Stimulated activated CD4-positive, alpha-beta T cell treated with anti-CD3 and anti-CD28 coated beads, Interleukin-12 subunit alpha, Interleukin-12 subunit beta, amount 100 ng/mL, for 24 hours (primary cell): ENCODE results near the gene THBS2.
"Not testable (repeated sequence)": the region's sequence is repeated elsewhere in the genome, so short reads cannot be mapped to it uniquely, and the experiment has no call there.

Experiments used
- DNase-seq, 2 experiments: peaks; one replicate each; pipeline ENCODE4 v3.0.0-alpha.2; 2020; ENCODE audit warnings: low read depth in 2 of 2

Gene THBS2

DNA sequence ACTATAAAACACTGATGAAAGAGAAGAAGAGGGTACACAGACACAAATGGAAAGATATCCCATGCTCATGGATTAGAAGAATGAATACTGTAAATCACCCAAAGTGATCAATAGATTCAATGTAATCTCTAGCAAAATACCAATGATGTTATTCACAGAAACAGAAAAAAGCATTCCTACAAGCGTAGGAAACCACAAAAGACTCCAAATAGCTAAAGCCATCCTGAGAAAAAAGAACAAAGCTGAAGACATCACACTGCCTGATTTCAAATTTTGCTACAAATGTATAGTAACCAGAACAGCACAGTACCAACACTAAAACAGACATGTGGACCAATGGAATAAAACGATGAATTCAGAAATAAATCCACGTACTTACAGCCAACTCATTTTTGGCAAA lies 43.0 kb downstream of the THBS2 start:
- no peak for DNase-seq

DNA sequence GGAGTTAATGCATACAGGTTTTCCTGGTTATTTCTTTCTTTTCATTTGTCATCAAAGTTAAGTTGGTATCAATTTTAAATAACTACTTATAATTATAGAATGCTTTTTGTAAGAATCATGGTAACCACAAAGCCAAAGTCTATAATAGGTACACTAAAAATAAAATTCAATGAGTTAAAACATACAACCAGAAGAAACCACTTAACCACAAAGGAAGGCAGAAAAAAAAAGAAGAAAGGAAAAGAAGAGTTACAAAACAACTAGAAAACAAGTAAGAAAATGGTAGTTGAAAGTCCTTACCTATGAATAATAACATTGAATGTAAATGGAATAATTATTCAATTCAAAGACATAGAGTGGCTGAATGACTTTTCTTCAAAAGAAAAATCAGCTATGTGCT lies 45.6 kb downstream of the THBS2 start:
- no peak for DNase-seq

DNA sequence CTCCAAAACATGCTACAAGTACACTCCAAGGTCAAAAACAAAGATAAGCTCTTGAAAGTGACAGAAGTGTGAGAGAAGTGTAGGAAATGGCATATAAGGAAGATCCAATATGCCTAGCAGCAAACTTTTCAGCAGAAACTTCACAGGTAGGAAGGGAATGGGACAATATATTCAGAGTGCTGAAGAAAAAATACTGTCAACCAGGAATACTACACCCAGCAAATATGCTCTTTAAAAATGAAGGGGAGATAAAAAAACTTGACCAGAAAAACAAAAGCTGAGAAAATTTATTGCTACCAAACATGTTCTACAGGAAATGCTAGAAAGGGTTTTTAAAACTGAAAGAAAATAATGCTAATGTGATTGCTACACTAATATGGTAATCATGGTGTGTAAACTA lies 46.2 kb downstream of the THBS2 start:
- DNase-seq: no peak

GRCh38 chr6:169205176-169206160 lies 48.2 kb downstream of the THBS2 start:
- DNase-seq: no peak

- no peak for DNase-seq
Measured at GRCh38 chr6:169204167-169204566, 49.5 kb downstream of the THBS2 start.

- no peak for DNase-seq
Measured at GRCh38 chr6:169201985-169202384, 51.7 kb downstream of the THBS2 start.

DNA sequence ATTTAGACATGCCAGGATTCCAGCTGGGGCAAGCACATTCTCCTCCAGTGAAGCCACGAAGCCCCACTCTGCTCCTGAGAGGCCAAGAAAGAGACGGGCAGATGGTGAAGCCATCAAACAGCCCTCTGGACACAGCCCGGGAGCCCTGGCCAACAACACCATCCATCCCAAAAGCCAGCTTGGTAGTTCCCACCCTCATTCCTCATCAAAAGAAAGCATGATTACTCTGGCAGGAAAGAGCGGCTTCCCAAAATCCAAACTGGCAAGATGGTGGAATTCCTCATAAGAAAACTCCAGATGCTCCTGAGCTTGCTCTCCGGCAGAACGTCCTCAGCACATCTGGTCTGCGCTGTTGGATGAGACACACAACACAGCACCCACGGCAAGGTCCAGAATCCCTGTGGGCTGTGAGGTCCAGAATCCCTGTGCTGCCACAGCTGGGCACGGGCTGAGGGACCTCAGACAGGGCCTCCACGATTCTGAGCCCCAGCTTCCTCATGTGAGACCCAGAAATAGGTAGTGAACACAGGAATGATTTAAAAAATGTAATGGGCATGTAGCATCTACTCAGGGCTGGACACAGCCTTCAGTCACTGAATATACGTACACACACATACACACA lies 52.6 kb downstream of the THBS2 start:
- DNase-seq: no peak

DNA sequence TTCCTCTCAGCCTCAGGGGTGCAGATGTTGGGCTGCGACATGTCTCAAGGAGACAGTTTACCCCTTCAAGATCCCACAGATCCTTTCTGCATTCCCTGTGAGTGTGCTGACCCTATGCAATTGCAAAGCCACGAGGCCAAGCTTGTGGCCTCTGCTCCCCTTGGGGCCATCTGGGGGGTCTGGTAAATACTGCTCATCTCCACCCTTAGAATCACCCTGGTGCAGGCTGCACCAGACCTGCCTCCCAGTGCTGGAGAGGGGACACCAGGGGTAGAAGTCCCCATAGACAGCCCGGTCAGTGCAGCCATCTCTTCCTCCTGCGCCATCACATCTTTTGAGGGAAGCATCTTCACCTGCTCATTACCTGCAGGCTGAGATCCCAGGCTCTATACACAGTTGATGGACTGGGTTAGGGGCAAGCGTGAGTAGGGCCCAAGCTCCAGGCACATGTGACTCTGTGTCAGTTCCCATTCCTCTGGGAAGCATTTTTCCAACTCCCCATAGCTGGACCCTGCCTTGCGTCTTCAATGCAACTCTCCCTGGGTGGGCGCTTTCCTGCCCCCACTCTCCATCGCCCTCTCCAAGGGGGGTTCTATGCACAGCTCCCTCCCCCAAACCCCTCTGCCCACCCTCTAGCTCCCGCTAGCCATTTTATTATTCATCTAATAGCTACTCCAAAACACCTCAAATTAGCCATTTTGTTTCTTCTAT lies 53.9 kb downstream of the THBS2 start:
- DNase-seq: no peak

DNA sequence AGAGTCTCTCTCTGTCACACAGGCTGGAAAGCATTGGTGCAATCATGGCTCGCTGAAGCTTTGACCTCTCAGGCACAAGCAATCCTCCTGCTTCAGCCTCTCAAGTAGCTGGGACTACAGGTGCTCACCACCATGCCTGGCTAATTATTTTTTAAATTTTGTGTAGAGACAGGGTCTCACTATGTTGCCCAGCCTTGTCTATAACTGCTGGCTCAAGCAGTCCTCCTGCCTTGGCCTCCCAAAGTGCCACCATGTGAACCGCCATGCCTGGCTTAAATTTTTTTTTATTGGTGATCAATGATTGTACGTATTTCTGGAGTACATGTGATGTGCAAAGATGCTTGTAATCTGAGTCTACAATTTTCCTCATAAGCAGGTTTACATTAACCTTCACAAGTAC lies 54.8 kb downstream of the THBS2 start:
- DNase-seq: no peak

GRCh38 chr6:169197929-169198328 lies 55.7 kb downstream of the THBS2 start:
- DNase-seq: not testable (repeated sequence)

DNA sequence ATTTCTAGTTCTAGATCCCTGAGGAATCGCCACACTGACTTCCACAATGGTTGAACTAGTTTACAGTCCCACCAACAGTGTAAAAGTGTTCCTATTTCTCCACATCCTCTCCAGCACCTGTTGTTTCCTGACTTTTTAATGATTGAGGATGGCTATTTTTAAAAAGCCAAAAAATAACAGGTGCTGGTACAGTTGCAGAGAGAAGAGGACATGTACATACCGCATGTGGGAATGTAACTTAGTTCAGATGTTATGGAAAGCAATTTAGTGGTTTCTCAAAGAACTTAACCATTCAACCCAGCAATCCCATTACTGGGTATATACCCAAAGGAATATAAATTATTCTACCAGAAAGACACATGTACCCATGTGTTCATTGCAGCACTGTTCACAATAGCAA lies 57.4 kb downstream of the THBS2 start:
- DNase-seq: not testable (repeated sequence)

- DNase-seq: no peak
Measured at GRCh38 chr6:169194737-169195136, 58.9 kb downstream of the THBS2 start.

DNA sequence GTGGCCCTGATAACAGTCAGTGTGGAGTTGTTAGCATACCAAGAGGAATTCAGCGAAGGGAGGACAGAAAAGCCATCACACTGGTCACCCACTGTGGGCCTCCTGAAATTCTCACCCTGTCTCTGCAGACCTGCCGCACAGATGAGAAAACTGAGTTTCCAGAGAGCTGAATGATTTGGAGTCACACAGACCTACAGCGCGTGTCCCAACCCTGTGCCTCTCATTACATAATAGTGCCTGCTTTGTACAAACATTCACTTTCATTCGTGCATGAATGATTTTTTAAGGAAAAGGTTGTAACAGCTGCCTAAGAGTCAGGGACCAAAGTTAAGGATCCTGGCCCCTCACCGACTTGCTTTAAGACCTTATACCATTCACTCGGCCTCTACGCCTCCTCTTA lies 62.7 kb downstream of the THBS2 start:
- DNase-seq: no peak

DNA sequence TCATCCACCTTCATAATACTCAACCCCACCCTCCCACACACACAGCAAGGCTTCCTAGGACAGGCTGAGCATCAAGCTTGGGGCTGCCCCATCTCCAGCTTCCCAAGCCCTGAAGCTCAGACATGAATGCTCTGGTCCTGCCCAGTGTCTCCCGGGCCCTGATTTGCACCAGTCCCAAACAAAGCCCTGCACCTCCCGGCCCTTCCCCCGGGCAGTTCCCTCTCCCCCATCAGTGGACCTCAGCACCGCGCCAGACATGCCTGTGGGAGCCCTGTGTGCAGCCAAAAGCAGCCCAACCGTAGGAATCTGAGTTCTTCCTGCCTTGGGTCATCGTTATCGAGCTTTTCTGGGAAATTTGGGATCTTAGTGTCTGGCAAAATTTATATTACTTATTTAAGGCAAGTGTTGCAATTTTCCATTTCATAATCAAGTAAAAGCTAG lies 63.5 kb downstream of the THBS2 start:
- DNase-seq: no peak

- DNase-seq: no peak
Measured at GRCh38 chr6:169189686-169190085, 64.0 kb downstream of the THBS2 start.

GRCh38 chr6:169189182-169189581 lies 64.5 kb downstream of the THBS2 start:
- DNase-seq: no peak

- DNase-seq: no peak
Measured at GRCh38 chr6:169188475-169188874, 65.2 kb downstream of the THBS2 start.

DNA sequence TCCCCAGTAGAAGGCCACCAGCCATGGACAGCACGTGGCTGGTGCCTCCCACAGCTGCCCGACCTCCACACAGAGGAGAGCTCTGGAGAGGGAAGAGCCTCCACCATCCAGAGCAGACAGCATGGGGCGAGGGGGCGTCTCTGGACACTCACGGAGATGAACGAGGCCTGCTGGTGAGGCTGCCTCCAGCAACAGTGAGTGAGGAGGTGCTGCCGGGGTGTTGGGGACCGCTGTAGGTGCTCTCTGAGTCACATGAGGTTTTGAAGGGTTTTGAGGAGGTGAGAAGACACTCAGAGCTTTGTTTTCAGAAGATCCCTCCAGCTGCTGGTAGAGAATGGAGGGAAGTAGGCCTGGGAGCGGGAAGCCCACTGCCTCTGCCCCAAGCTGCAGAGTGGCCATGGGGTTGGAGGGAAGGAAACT lies 65.6 kb downstream of the THBS2 start:
- no peak for DNase-seq

DNA sequence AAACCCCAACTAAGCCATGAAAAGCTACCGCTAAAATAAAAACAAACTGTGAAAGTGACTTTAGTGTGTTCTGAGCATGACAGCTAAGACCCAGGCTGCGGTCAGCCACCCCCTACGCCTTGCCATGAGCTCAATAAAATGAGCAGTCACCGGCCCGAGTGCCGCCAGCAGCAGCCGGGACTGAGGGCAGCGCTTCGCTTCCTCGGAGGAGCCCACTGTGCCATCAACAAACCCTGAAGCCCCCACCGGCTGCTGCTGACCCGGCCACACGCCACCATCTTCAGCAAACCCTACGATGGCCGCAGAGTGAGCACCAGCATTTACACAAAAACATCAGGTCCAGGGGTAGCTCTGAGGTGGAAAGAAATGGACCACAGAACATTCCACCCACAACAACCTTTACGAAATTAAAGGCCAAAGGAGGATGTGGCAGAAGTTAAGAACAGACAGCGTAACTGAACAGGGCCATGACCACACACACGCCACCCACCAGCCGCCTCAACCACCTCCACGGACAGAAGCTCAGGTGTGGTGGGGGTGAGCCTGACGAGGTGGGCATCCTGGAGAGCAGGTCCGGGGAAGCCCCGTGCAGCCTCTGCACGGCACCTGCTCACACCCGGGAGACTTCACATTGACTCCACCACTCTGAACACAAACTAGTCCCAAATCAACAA lies 67.0 kb downstream of the THBS2 start:
- DNase-seq: no peak

DNA sequence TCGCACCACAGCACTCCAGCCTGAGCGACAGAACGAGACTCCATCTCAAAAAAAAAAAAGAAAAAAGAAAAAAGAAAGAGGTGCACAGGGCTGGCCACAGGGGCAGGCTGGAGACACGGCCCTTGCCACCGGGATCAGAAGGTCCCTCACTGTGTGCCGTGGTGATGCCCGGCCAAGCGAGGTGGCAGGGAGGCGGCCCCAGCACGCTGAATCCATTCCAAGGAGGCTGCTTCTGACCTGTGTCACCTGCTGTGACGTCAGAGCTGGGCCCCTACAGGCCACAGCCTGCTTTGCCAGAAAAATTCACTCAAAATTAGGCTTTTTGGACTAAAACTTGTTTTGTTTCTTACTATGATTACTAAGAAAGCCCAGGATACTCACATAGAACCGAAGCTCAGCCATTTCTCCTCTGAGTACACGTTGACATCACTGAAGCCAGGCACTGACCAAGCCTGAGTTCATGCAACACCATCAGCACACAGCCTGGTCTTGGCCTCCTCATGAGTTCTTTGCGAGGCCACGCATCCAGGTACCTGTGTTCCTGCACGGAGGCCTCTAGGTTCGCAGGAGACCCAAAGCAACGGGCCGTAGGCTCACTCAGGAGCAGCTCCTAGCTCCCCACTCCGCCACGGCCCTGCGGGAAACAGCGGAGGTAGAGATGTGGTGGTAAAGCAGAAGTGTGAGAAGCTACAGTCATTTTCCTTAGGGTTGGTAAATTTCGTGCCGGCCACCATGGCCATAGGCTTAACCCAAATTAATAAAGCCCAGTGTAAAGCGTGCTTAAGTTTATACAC lies 67.8 kb downstream of the THBS2 start:
- DNase-seq: no peak

DNA sequence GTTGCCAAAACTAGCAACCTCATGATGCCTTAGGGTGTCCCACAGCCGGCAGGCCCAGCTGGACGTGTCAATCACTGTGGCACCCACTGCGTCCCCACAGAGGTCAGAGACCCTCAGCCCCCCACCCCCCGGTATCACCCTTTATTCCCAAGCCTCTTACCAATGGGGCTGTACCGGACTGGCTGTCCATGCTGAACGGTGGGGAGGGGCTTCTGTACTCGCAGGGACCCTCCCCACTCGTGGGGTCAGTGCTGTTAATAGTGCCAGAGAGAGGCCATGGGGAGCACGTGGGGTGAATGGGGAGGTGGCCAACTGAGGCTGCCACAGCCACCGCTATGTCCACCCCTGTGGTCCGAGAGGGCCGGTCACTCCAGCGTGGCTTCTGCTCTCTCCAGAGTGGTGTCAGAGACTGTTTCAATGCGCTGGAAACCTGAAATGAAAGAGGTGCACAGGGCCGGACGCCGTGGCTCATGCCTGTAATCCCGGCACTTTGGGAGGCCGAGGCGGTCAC lies 68.6 kb downstream of the THBS2 start:
- DNase-seq: no peak
